Smooth muscle cell (in vitro differentiated cells): Measurements from ENCODE around the gene ZFYVE28. TPM values are rescaled to one million over a fixed set of nuclear protein-coding genes. Genes with fewer than 3 reads are reported as not detected.

Source experiments
- DNase-seq: peaks from one replicate; lab custom pipeline; 2025; ENCODE audit not compliant: unreplicated experiment; lab: John Stamatoyannopoulos, UW
- H2AFZ ChIP-seq: fragments of 200-600 bp; sonication (generic); 2 replicates; pipeline ENCODE4 v1.6.0; 2016; ENCODE audit warnings: antibody characterized with exemption, low read depth, mild to moderate bottlenecking
- H3F3A ChIP-seq: fragments of 200-600 bp; sonication (generic); 2 replicates; pipeline ENCODE4 v1.6.0; 2017; ENCODE audit warnings: antibody characterized with exemption, low read depth
- H3K27ac ChIP-seq: fragments of 200-600 bp; sonication (generic); 2 replicates; pipeline ENCODE4 v1.5.1; 2016; ENCODE audit warnings: low read depth, mild to moderate bottlenecking
- H3K27me3 ChIP-seq: fragments of 200-600 bp; sonication (generic); 2 replicates; pipeline ENCODE4 v1.6.1; 2016; ENCODE audit warnings: low read depth, mild to moderate bottlenecking
- H3K36me3 ChIP-seq: fragments of 200-600 bp; sonication (generic); 2 replicates; pipeline ENCODE4 v1.5.1; 2016; ENCODE audit warnings: low read depth
- H3K4me1 ChIP-seq: fragments of 200-600 bp; sonication (generic); 2 replicates; pipeline ENCODE4 v1.5.1; 2016; ENCODE audit warnings: low read depth
- H3K4me2 ChIP-seq: fragments of 200-600 bp; sonication (generic); 2 replicates; pipeline ENCODE4 v1.6.0; 2016; ENCODE audit warnings: mild to moderate bottlenecking
- H3K4me3 ChIP-seq: fragments of 200-600 bp; sonication (generic); 2 replicates; pipeline ENCODE4 v1.5.1; 2016; ENCODE audit warnings: mild to moderate bottlenecking
- H3K79me2 ChIP-seq: fragments of 200-600 bp; sonication (generic); 2 replicates; pipeline ENCODE4 v1.6.0; 2016; ENCODE audit warnings: low read depth, mild to moderate bottlenecking
- H3K9ac ChIP-seq: fragments of 200-600 bp; sonication (generic); 2 replicates; pipeline ENCODE4 v1.6.0; 2016; ENCODE audit warnings: low read depth
- H3K9me3 ChIP-seq: fragments of 200-600 bp; sonication (generic); replicated peaks from 2 replicates; pipeline ENCODE4 v1.5.1; 2016; ENCODE audit warnings: low read depth
- H4K20me1 ChIP-seq: fragments of 200-600 bp; sonication (generic); 2 replicates; pipeline ENCODE4 v1.6.0; 2016; ENCODE audit warnings: low read depth
- WGBS: methylation state at CpG from one replicate; pipeline ENCODE4 v1.1.7; 2016; ENCODE audit warnings: low lambda C conversion rate; 5-methylcytosine and 5-hydroxymethylcytosine counted together
- polyA plus RNA-seq: library from polyadenylated mRNA; unstranded; fragments of >200 nt; fragmentation: Nextera tagmentation; extraction: Ambion mirVana; gene quantifications from 2 replicates; pipeline ENCODE4 v1.2.1, GENCODE V29; 2016
- total RNA-seq: library from RNA; depleted of rRNA; stranded (reverse); fragments of >200 nt; gene quantifications from 2 replicates; pipeline ENCODE4 v1.2.3, GENCODE V29; 2014
- TF ChIP-seq, protein P1 (sequence below): fragments of 200-600 bp; sonication (generic); IDR thresholded peaks from 2 replicates; pipeline ENCODE4 v1.5.1; 2017; ENCODE audit warnings: borderline replicate concordance, mild to moderate bottlenecking, antibody characterized with exemption; ENCODE audit not compliant: insufficient read depth, poor library complexity, severe bottlenecking

ZFYVE28 gene
- total and polyA plus RNA-seq, 2 experiments from 2014 or later = 0.22 TPM; not detected in 1

- no peaks in the 10 kb centered on the region for H3K27me3 ChIP-seq
- no peak overlapping the region for H3K27ac ChIP-seq
- H4K20me1 ChIP-seq = peaks cover 71% of the 10 kb centered on the region
- H2AFZ ChIP-seq = no peak overlapping the region
- H3F3A ChIP-seq = no peaks in the 10 kb centered on the region
- H3K79me2 ChIP-seq = peaks cover 54% of the 10 kb centered on the region
- no peak overlapping the region for H3K4me2 ChIP-seq
- TF ChIP-seq, protein P1, sequence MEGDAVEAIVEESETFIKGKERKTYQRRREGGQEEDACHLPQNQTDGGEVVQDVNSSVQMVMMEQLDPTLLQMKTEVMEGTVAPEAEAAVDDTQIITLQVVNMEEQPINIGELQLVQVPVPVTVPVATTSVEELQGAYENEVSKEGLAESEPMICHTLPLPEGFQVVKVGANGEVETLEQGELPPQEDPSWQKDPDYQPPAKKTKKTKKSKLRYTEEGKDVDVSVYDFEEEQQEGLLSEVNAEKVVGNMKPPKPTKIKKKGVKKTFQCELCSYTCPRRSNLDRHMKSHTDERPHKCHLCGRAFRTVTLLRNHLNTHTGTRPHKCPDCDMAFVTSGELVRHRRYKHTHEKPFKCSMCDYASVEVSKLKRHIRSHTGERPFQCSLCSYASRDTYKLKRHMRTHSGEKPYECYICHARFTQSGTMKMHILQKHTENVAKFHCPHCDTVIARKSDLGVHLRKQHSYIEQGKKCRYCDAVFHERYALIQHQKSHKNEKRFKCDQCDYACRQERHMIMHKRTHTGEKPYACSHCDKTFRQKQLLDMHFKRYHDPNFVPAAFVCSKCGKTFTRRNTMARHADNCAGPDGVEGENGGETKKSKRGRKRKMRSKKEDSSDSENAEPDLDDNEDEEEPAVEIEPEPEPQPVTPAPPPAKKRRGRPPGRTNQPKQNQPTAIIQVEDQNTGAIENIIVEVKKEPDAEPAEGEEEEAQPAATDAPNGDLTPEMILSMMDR = no peak
- peaks cover 20% of the 10 kb centered on the region for H3K4me1 ChIP-seq
- no peak overlapping the region for H3K4me3 ChIP-seq
- H3K36me3 ChIP-seq = no peaks in the 10 kb centered on the region
- H3K9ac ChIP-seq = no peak overlapping the region
- 91% methylated on average over 13 of the region's 13 CpGs for WGBS
- DNase-seq = no peak
- H3K9me3 ChIP-seq = no peaks in the 10 kb centered on the region
These were observed 159.4 kb downstream of the ZFYVE28 start for GRCh38 chr4:2259036-2259540.

GRCh38 chr4:2258091-2259035, 160.1 kb downstream of the ZFYVE28 start:
- Histone ChIP-seq H3K4me2 (no peak overlapping the region), H3F3A (no peaks in the 10 kb centered on the region), H3K9ac (no peak overlapping the region), H3K9me3 (no peaks in the 10 kb centered on the region), H3K27me3 (no peaks in the 10 kb centered on the region), H3K36me3 (no peaks in the 10 kb centered on the region), H4K20me1 (peaks cover 78% of the 10 kb centered on the region), H2AFZ (no peak overlapping the region), H3K79me2 (peaks cover 54% of the 10 kb centered on the region), H3K4me1 (peaks cover 18% of the 10 kb centered on the region), H3K27ac (no peak overlapping the region), H3K4me3 (no peak overlapping the region)
- WGBS = 97% methylated on average over 18 of the region's 18 CpGs
- DNase-seq = no peak
- TF ChIP-seq, protein P1 = no peak

DNA sequence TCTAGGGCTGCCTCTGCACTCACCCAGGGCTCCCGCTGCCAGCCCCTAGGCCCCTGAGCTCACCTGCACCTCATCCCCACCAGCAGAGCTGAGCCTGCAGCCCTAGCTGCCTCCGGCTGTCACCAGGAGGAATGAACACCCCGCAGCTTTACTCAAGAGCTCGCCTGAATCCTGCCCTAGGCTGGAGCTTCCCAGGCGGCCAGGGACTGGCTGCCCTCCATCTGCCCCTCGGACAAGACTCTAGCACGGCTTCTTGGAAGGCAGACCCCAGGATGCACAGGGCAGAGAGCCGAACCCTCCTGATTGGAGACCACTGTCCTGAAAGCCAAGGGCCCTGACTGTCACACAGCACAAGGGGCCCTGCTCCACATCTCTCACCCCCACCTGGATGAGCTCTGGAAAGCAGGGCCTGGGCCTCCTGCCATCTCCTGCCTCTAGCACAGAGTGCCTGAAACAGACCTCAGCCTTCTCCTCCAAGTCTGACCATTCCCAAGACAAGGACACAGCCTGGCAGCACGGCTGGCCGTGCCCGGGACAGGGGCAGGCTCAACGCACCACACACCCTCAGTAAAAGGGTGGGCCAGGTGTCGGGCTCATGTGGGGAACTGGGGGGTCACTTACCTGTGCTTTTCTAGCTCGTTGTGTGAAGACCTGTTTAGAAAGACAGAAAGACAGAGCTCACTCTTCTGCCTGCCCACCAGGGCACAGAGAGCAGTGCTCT, 160.9 kb downstream of the ZFYVE28 start:
- no peak overlapping the region for H3K9ac ChIP-seq
- 96% methylated on average over 14 of the region's 14 CpGs for WGBS
- no peak overlapping the region for H2AFZ ChIP-seq
- H3K4me1 ChIP-seq = peaks cover 10% of the 10 kb centered on the region
- no peak overlapping the region for H3K27ac ChIP-seq
- peaks cover 54% of the 10 kb centered on the region for H3K79me2 ChIP-seq
- TF ChIP-seq, protein P1 = no peak
- H4K20me1 ChIP-seq = peaks cover 87% of the 10 kb centered on the region
- H3K27me3 ChIP-seq = no peaks in the 10 kb centered on the region
- H3K9me3 ChIP-seq = no peaks in the 10 kb centered on the region
- H3F3A ChIP-seq = no peaks in the 10 kb centered on the region
- H3K4me2 ChIP-seq = no peak overlapping the region
- no peaks in the 10 kb centered on the region for H3K36me3 ChIP-seq
- no peak overlapping the region for H3K4me3 ChIP-seq
- no peak for DNase-seq
